Astrocyte (in vitro differentiated cells and primary cell): ENCODE data around the gene PTMA. TPM values are rescaled to one million over a fixed set of nuclear protein-coding genes. Genes with fewer than 3 reads are reported as not detected.

Source experiments
- DNase-seq: peaks from one replicate; pipeline ENCODE4 v3.0.0-alpha.2; 2010; ENCODE audit warnings: low read depth
- FAIRE-seq: peaks from 2 replicates; lab custom pipeline; 2011; peaks lifted over from hg19 to GRCh38; lab: Jason Lieb, UNC
- H2AFZ ChIP-seq: 2 replicates; pipeline ENCODE4 v1.6.0; 2012; ENCODE audit warnings: low read depth, low read length, inconsistent platforms
- H3K27ac ChIP-seq: 2 replicates; pipeline ENCODE4 v1.5.1; 2011; ENCODE audit warnings: low read depth, low read length, inconsistent platforms
- H3K27me3 ChIP-seq: 2 replicates; pipeline ENCODE4 v1.6.0; 2011; ENCODE audit warnings: low read length, inconsistent platforms; ENCODE audit not compliant: insufficient read depth
- H3K36me3 ChIP-seq: 2 replicates; pipeline ENCODE4 v1.5.1; 2011; ENCODE audit warnings: low read length, inconsistent platforms; ENCODE audit not compliant: insufficient read depth
- H3K4me1 ChIP-seq: 2 replicates; pipeline ENCODE4 v1.5.1; 2011; ENCODE audit warnings: low read length, inconsistent platforms; ENCODE audit not compliant: insufficient read depth
- H3K4me2 ChIP-seq: 2 replicates; pipeline ENCODE4 v1.6.0; 2012; ENCODE audit warnings: low read length, inconsistent platforms
- H3K4me3 ChIP-seq: 2 replicates; pipeline ENCODE4 v1.5.1; 2011; ENCODE audit warnings: low read depth, mild to moderate bottlenecking, low read length, inconsistent platforms; ENCODE audit not compliant: insufficient read depth
- H3K79me2 ChIP-seq: 2 replicates; pipeline ENCODE4 v1.6.0; 2012; ENCODE audit warnings: mild to moderate bottlenecking, low read length, inconsistent platforms; ENCODE audit not compliant: insufficient read depth
- H3K9ac ChIP-seq: 2 replicates; pipeline ENCODE4 v1.6.0; 2012; ENCODE audit warnings: mild to moderate bottlenecking, low read length, inconsistent platforms
- H3K9me3 ChIP-seq: 2 replicates; pipeline ENCODE4 v1.5.1; 2012; ENCODE audit warnings: low read depth, mild to moderate bottlenecking, low read length, inconsistent platforms; ENCODE audit not compliant: insufficient read depth
- H4K20me1 ChIP-seq: 2 replicates; pipeline ENCODE4 v1.6.0; 2012; ENCODE audit warnings: low read length, inconsistent platforms; ENCODE audit not compliant: insufficient read depth
- H3K27ac Mint-ChIP-seq: one replicate; pipeline ENCODE4 v1.8.0; 2021; ENCODE audit warnings: mild to moderate bottlenecking, mixed read lengths; ENCODE audit not compliant: unreplicated experiment
- H3K27me3 Mint-ChIP-seq: one replicate; pipeline ENCODE4 v1.8.0; 2021; ENCODE audit warnings: low read depth, mixed read lengths; ENCODE audit not compliant: unreplicated experiment
- H3K36me3 Mint-ChIP-seq: one replicate; pipeline ENCODE4 v1.8.0; 2021; ENCODE audit warnings: low read depth, mixed read lengths; ENCODE audit not compliant: unreplicated experiment
- H3K4me1 Mint-ChIP-seq: one replicate; pipeline ENCODE4 v1.8.0; 2021; ENCODE audit warnings: low read depth, mixed read lengths; ENCODE audit not compliant: unreplicated experiment
- H3K4me3 Mint-ChIP-seq: one replicate; pipeline ENCODE4 v1.8.0; 2021; ENCODE audit warnings: mild to moderate bottlenecking, moderate library complexity, mixed read lengths; ENCODE audit not compliant: unreplicated experiment
- H3K9me3 Mint-ChIP-seq: one replicate; pipeline ENCODE4 v1.8.0; 2021; ENCODE audit warnings: mild to moderate bottlenecking, mixed read lengths; ENCODE audit not compliant: unreplicated experiment
- EZH2 ChIP-seq: IDR thresholded peaks from 2 replicates; pipeline ENCODE4 v1.6.1; 2012; ENCODE audit warnings: mild to moderate bottlenecking, low read length, inconsistent platforms; ENCODE audit not compliant: insufficient read depth
- total RNA-seq: library from RNA; stranded (reverse); gene quantifications from 2 replicates; pipeline ENCODE4 v1.2.1, GENCODE V29; 2021
- TF ChIP-seq, protein P1 (sequence below): IDR thresholded peaks from 2 replicates; pipeline ENCODE4 v1.5.1; 2011; ENCODE audit warnings: low read depth, mild to moderate bottlenecking, inconsistent platforms, low read length, moderate library complexity; ENCODE audit not compliant: insufficient read depth

The PTMA gene
- total RNA-seq, 1 donor from 2014 or later, result 469 TPM

DNA sequence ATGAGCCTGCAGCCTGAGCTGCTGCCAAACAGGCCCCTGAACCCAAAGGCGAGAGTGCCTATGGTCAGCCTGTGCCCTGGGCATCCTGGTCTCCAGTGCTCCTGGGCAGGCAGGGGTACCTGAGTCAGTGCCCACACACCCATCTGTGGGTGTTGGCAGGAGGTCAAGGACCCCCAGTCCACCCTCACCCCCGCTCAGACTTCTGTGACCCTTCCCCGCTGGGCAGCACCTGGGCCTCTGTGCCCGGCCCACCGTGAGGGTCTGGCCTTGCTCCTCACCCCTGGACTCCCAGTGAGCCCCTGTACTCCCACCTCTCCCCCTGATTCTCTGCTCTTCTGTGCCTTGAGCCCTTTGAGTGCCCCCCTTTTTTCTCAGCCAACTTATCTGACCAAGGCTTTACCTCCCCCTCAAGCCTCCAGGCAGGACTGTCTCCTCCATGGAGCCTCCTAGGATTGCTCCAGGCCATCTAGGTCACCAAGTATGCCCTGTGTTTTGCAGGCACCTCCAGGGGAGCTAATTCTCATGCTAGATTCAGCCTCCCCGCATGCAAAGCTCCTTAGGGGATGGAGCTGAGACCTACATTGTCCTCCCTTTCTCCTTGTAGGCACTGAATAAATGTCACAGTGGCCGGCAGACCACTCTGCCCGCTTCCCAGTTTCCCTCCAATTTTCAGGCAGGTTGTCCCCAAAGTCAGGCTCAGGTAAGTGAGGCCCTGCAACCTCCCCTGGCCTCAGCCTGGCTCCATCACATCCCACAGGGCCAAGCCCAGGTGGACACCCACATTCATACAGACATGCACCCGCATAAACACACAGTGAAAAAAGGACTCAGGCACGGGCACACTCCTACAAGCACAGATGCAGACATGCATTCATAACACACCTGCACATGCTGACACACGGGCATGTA lies 21.9 kb upstream of the PTMA start:
- Histone ChIP-seq H4K20me1 (no peaks in the 10 kb centered on the region), H2AFZ (no peak overlapping the region), H3K27ac (no peak overlapping the region), H3K4me3 (no peak overlapping the region), H3K4me1 (peaks cover 2% of the 10 kb centered on the region), H3K4me2 (no peak overlapping the region), H3K36me3 (no peaks in the 10 kb centered on the region), H3K9ac (no peak overlapping the region), H3K79me2 (no peaks in the 10 kb centered on the region), H3K27me3 (no peaks in the 10 kb centered on the region), H3K9me3 (no peaks in the 10 kb centered on the region)
- Mint-ChIP-seq H3K9me3 (no peaks in the 10 kb centered on the region), H3K4me1 (peaks cover 4% of the 10 kb centered on the region), H3K27ac (peak overlapping the region; percentile 6), H3K36me3 (no peaks in the 10 kb centered on the region), H3K27me3 (peaks cover 20% of the 10 kb centered on the region), H3K4me3 (no peak overlapping the region)
- TF ChIP-seq, protein P1, sequence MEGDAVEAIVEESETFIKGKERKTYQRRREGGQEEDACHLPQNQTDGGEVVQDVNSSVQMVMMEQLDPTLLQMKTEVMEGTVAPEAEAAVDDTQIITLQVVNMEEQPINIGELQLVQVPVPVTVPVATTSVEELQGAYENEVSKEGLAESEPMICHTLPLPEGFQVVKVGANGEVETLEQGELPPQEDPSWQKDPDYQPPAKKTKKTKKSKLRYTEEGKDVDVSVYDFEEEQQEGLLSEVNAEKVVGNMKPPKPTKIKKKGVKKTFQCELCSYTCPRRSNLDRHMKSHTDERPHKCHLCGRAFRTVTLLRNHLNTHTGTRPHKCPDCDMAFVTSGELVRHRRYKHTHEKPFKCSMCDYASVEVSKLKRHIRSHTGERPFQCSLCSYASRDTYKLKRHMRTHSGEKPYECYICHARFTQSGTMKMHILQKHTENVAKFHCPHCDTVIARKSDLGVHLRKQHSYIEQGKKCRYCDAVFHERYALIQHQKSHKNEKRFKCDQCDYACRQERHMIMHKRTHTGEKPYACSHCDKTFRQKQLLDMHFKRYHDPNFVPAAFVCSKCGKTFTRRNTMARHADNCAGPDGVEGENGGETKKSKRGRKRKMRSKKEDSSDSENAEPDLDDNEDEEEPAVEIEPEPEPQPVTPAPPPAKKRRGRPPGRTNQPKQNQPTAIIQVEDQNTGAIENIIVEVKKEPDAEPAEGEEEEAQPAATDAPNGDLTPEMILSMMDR, result no peak
- TF ChIP-seq EZH2, result no peak
- no peak for DNase-seq
- no peak for FAIRE-seq

DNA sequence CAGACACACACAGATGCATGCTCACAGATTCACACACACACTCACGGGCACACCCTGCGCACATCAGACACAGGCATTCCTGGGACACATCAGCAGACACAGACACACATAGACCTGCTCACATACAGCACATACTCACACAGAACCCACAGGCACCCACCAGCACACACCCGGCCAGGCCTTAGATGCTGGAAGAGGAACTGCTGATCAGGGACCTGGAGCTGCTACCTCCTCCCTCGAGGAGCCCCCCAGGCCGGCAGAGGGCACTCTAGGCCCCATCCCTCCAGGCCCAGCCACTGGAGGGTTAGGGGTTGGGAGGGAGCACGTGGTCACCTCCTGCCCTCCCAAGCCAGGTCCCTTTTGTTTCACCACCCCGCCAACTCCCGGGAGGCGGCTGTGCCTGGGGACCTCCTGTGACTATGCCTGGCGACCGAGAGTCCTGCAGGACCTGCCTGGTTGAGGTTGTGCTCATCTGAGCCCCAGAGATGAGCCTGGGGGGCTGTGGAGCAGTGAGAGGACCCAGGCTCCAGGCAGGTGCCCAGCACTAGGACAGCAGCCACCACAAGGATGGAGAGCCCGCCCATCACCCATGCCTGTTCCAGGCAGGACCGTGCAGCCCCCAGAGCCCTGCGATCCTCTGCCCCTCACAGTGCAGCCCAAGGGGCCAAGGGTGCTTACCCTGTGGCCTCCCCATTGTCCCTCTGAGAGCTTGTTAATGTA lies 21.0 kb upstream of the PTMA start:
- Histone ChIP-seq H3K27me3 (no peaks in the 10 kb centered on the region), H3K36me3 (no peaks in the 10 kb centered on the region), H3K4me3 (no peak overlapping the region), H3K9me3 (no peaks in the 10 kb centered on the region), H3K9ac (no peak overlapping the region), H3K27ac (no peak overlapping the region), H4K20me1 (no peaks in the 10 kb centered on the region), H2AFZ (peak overlapping the region; percentile 35), H3K4me1 (no peaks in the 10 kb centered on the region), H3K79me2 (no peaks in the 10 kb centered on the region), H3K4me2 (no peak overlapping the region)
- no peaks in the 10 kb centered on the region for H3K9me3 Mint-ChIP-seq
- H3K27me3 Mint-ChIP-seq, result peaks cover 20% of the 10 kb centered on the region
- no peak for TF ChIP-seq EZH2
- TF ChIP-seq, protein P1, result peak; percentile 20
- no peak overlapping the region for H3K4me3 Mint-ChIP-seq
- no peak for DNase-seq
- H3K36me3 Mint-ChIP-seq, result no peaks in the 10 kb centered on the region
- FAIRE-seq, result no peak
- peak overlapping the region; percentile 6 for H3K27ac Mint-ChIP-seq
- H3K4me1 Mint-ChIP-seq, result no peaks in the 10 kb centered on the region
